Head of caudate nucleus (tissue), 42 donors: ENCODE data around the gene FOXG1.

Source experiments
- DNase-seq, 42 donors: peaks; one replicate each; pipeline versions ENCODE4 v3.0.0 to v3.0.0-alpha.2; 2020 to 2021; ENCODE audit warnings: mixed read lengths in 7 of 42
- intact Hi-C: fragments of 100-400 bp; cut with DNase I; formaldehyde crosslinking; loops from one replicate; pipeline ENCODE4 v1.15.0; 2022

Gene FOXG1

GRCh38 chr14:28813810-28814209, 47.2 kb downstream of the FOXG1 start:
- DNase-seq = no peak
- intact Hi-C loops = no loop called here
